H7 (cell line): Measurements from ENCODE around the gene KNG1. TPM values are rescaled to one million over a fixed set of nuclear protein-coding genes. Genes with fewer than 3 reads are reported as not detected.

Experiments used
- DNase-seq: peaks from one replicate; pipeline ENCODE4 v3.0.0; 2012
- H3K27me3 ChIP-seq: 2 replicates; pipeline ENCODE4 v1.6.0; 2011; ENCODE audit warnings: mild to moderate bottlenecking, low read length; ENCODE audit not compliant: control insufficient read depth, insufficient read depth
- H3K36me3 ChIP-seq: replicated peaks from 2 replicates; pipeline ENCODE4 v1.5.1; 2011; ENCODE audit warnings: low read length; ENCODE audit not compliant: control insufficient read depth, insufficient read depth
- H3K4me3 ChIP-seq: 2 replicates; pipeline ENCODE4 v1.5.1; 2011; ENCODE audit warnings: low read depth, mild to moderate bottlenecking, control low read depth, low read length, moderate library complexity; ENCODE audit not compliant: insufficient read depth
- total RNA-seq: library from RNA; depleted of rRNA; stranded (reverse); fragments of >200 nt; shearing (Covaris generic); gene quantifications from 2 replicates; pipeline ENCODE4 v1.2.3, GENCODE V29; 2014

Gene KNG1
- total RNA-seq, 1 experiment from 2014 or later = not detected

DNA sequence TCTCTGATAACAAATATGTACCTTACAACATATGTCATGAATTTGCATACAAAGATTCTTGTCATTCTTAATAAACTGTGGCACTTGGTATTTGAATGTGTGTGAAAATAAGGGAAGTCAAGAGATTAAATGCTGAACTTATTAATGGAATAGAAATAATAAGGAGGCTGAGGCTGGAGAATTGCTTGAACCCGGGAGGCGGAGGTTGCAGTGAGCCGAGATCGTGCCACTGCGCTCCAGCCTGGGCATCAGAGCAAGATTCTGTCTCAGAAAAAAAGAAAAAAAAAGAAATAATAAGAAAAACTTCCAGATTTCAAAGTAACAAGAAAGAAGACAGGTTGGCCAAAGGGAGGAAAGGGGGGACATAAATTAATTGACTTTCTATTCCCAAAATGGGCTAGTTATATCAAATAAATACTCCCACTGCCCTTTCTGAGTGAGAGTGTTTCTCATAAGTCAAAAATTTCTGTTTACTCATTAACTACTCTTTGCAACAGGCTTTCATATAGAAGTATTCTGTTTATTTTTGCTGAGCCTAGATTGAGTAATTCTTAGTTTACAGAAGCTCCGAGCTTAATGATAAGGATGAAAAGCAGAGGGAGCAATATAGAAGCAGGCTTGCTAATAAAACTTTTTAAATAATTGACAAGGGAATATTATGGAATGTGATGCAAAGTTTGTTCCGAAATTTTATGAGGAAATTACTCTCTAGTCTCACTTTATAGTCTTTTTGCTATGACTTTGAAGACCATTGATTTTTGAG, 25.6 kb downstream of the KNG1 start:
- no peak for DNase-seq
- no peaks in the 10 kb centered on the region for H3K27me3 ChIP-seq
- H3K4me3 ChIP-seq = no peak overlapping the region
- no peaks in the 10 kb centered on the region for H3K36me3 ChIP-seq

- no peak overlapping the region for H3K4me3 ChIP-seq
- no peaks in the 10 kb centered on the region for H3K27me3 ChIP-seq
- H3K36me3 ChIP-seq = no peaks in the 10 kb centered on the region
- no peak for DNase-seq
Observed at GRCh38 chr3:186743666-186744065, 26.5 kb downstream of the KNG1 start.

GRCh38 chr3:186746008-186746407, 28.8 kb downstream of the KNG1 start:
- no peaks in the 10 kb centered on the region for H3K27me3 ChIP-seq
- no peak overlapping the region for H3K4me3 ChIP-seq
- no peaks in the 10 kb centered on the region for H3K36me3 ChIP-seq
- DNase-seq = peak; percentile 33

GRCh38 chr3:186750316-186750715, 33.2 kb downstream of the KNG1 start:
- no peak overlapping the region for H3K4me3 ChIP-seq
- H3K27me3 ChIP-seq = no peaks in the 10 kb centered on the region
- no peaks in the 10 kb centered on the region for H3K36me3 ChIP-seq
- DNase-seq = no peak

- no peaks in the 10 kb centered on the region for H3K36me3 ChIP-seq
- H3K4me3 ChIP-seq = no peak overlapping the region
- no peaks in the 10 kb centered on the region for H3K27me3 ChIP-seq
- no peak for DNase-seq
Observed at GRCh38 chr3:186751480-186751879, 34.3 kb downstream of the KNG1 start.

- no peaks in the 10 kb centered on the region for H3K36me3 ChIP-seq
- DNase-seq = no peak
- H3K4me3 ChIP-seq = no peak overlapping the region
- H3K27me3 ChIP-seq = no peaks in the 10 kb centered on the region
Observed at GRCh38 chr3:186754006-186754405, 36.8 kb downstream of the KNG1 start.

DNA sequence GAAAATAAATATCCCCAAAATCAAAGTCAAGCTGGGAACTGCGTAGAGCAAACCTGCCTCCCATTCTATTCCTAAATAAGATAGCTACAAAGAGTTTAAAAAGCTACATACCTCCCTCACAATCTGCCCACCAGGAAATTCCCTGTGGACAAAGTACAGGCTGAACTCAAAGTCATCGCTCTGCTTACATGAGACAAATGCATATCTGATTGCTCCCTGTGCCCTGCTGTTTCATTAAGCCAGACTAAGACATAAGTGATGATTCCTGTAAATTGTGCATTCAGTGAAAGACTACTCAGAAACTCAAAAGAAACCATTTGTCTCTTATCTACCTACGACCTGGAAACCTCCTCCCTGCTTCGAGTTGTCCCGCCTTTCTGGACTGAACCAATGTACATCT, 37.7 kb downstream of the KNG1 start:
- no peaks in the 10 kb centered on the region for H3K36me3 ChIP-seq
- no peak for DNase-seq
- no peaks in the 10 kb centered on the region for H3K27me3 ChIP-seq
- no peak overlapping the region for H3K4me3 ChIP-seq

- Histone ChIP-seq H3K36me3 (no peaks in the 10 kb centered on the region), H3K4me3 (no peak overlapping the region), H3K27me3 (no peaks in the 10 kb centered on the region)
- no peak for DNase-seq
Observed at GRCh38 chr3:186757214-186757613, 40.1 kb downstream of the KNG1 start.

- no peak for DNase-seq
- no peaks in the 10 kb centered on the region for H3K27me3 ChIP-seq
- no peaks in the 10 kb centered on the region for H3K36me3 ChIP-seq
- H3K4me3 ChIP-seq = no peak overlapping the region
Observed at GRCh38 chr3:186757686-186758220, 40.6 kb downstream of the KNG1 start.

DNA sequence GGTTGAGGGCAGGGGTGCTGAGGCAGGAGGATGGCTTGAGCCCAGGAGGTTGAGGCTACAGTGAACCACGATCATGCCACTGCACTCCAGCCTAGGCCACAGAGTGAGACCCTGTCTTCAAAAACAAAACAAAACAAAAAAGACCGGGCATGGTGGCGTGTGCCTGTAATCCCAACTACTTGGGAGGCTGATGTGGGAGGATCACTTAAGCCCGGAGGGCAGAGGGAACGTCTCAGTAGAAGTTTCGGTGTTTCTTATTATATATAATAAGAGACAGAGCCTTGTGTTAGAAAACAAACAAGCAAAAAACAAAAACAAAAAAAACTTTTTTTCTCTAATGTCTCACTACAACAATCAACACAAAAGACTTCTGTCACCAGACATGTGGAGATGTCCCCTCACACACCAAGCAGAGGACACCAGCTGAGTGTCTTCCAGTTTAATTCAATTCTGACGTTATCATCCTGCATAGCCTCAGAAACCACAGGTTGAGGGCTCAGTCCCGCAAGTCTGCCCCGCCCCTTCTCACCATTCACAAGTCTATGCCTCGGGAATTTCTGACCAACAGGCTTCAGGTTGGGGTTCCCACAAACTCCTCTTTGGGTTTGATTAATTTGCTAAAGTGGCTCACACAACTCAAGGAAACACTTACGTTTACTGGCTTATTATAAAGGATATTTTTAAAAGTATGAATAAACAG, 42.2 kb downstream of the KNG1 start:
- no peaks in the 10 kb centered on the region for H3K27me3 ChIP-seq

DNA sequence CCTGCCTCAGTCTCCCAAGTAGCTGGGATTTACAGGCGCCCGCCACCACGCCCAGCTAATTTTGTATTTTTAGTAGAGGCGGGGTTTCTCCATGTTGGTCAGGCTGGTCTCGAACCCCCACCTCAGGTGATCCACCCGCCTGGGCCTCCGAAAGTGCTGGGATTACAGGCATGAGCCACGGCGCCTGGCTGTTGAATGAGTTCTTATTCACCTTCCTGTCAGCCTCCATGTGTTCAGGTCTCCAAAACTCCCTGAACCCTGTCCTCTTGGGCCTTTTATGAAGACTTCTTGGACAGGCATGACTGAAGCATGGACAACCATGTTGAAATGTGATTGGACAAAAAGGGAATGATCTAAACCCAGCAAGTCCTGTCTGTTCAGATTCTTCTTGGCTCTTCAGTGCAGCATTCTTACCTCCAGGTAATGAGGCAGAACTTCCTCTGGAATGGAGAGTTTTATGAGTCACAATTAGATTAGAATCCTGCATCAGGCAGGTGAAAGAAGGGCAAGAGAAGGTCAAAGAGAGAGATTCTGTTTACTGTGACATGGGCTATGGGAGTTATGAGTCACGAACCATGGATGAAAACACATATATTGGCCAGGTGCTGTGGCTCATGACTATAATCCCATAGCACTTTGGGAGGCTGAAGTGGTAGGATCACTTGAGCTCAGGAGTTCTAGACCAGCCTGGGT, 43.1 kb downstream of the KNG1 start:
- Histone ChIP-seq H3K36me3 (no peaks in the 10 kb centered on the region), H3K4me3 (no peak overlapping the region), H3K27me3 (no peaks in the 10 kb centered on the region)
- no peak for DNase-seq

More for the DNA sequence above, 42.2 kb downstream of the KNG1 start:
- H3K36me3 ChIP-seq = no peaks in the 10 kb centered on the region
- H3K4me3 ChIP-seq = no peak overlapping the region
- no peak for DNase-seq

- Histone ChIP-seq H3K36me3 (no peaks in the 10 kb centered on the region), H3K27me3 (no peaks in the 10 kb centered on the region), H3K4me3 (no peak overlapping the region)
- DNase-seq = no peak
Observed at GRCh38 chr3:186760897-186761447, 43.8 kb downstream of the KNG1 start.

- no peaks in the 10 kb centered on the region for H3K36me3 ChIP-seq
- peak; percentile 76 for DNase-seq
- peaks cover 3% of the 10 kb centered on the region for H3K27me3 ChIP-seq
- peak overlapping the region; percentile 25 for H3K4me3 ChIP-seq
Observed at GRCh38 chr3:186772281-186772694, 55.1 kb downstream of the KNG1 start.

DNA sequence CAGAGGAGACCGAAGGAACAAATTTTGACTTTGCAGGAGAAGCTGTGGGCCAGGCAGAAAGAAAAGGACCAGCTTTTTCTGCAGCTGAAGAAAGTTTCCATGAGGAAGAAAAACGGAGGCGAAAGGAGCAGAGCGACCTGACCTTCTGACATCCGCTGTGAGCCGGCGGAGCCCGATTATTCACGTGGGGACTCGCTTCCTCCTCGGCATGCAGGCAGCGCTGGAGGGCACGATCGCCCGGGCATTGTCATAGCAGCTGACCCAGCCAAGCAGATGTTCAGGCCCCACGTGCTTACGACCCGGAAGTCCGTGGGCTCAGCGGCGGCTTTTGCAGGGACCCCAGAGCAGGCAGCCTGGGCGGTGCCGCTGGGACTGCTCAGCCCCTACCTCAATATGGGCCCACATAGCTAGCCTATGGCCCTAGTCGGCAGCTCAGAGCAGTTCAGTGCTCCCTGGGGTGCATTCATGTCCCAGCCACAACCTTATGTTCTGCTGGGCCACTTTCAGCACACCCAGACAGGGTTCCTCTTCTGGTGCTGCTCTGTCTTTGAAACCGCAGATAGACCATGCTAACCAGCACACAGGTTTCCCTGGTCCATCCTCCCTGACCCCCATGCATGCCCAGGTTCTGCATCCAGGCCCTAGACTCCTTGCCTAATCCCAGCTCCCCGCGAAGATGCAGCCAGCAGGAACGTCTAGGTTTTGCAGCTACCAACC, 55.7 kb downstream of the KNG1 start:
- Histone ChIP-seq H3K36me3 (no peaks in the 10 kb centered on the region), H3K4me3 (peak overlapping the region; percentile 25)
- peak; percentile 65 for DNase-seq

More for the DNA sequence above, 55.7 kb downstream of the KNG1 start:
- peaks cover 3% of the 10 kb centered on the region for H3K27me3 ChIP-seq
